ENCODE measurements around the gene SMAD7. TPM values are rescaled to one million over a fixed set of nuclear protein-coding genes. Genes with fewer than 3 reads are reported as not detected.

SMAD7 gene
- total RNA-seq, 1 donor from 2014 or later, result 6.9 TPM

DNA sequence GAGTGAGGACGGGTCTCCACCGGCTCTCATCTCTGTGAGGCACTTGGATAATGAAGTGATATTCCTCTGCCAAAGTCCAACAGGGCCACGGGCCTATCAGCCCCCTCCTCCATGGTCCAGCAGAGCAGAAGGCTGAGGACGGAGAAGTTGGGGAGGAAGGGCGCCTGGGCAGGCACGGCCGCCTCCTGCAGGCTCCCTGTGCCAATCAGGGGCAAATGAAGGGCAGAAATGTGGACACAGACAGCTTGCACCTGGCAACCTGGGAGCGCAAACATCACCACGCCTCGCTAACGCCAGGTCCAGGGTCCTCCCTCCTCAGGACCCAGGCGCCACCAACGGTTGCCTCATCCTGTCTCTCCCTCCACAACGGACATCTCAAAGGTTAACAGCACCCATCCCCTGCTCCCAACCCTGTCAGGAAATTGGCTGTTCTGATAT is 24.3 kb downstream of the SMAD7 start:
- no peak for ATAC-seq (ENCODE audit: low read depth)
- intact Hi-C loops (cut with micrococcal nuclease), result loop anchor here (10.0 kb wide), 1 partner anchor 248 kb away; no protein-coding TSS in a partner anchor
- peaks cover 89% of the 10 kb centered on the region for H3K4me1 Mint-ChIP-seq
- peaks cover 3% of the 10 kb centered on the region for H3K36me3 Mint-ChIP-seq (ENCODE audit: low read depth)
- H3K27me3 Mint-ChIP-seq, result no peaks in the 10 kb centered on the region
- POLR2A ChIA-PET, result interaction anchor here (0.5 kb wide), 1 partner anchor 28 kb away, joined by 6 read pairs; no protein-coding TSS in a partner anchor
- TF ChIP-seq, protein P1, sequence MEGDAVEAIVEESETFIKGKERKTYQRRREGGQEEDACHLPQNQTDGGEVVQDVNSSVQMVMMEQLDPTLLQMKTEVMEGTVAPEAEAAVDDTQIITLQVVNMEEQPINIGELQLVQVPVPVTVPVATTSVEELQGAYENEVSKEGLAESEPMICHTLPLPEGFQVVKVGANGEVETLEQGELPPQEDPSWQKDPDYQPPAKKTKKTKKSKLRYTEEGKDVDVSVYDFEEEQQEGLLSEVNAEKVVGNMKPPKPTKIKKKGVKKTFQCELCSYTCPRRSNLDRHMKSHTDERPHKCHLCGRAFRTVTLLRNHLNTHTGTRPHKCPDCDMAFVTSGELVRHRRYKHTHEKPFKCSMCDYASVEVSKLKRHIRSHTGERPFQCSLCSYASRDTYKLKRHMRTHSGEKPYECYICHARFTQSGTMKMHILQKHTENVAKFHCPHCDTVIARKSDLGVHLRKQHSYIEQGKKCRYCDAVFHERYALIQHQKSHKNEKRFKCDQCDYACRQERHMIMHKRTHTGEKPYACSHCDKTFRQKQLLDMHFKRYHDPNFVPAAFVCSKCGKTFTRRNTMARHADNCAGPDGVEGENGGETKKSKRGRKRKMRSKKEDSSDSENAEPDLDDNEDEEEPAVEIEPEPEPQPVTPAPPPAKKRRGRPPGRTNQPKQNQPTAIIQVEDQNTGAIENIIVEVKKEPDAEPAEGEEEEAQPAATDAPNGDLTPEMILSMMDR (IDR thresholded peaks at IDR 0.05), result no peak
- no peaks in the 10 kb centered on the region for H3K9me3 Mint-ChIP-seq
- CTCF ChIA-PET, result no interaction called here
- no peak overlapping the region for H3K27ac Mint-ChIP-seq
- H3K4me3 Mint-ChIP-seq, result no peak overlapping the region
- no peak for DNase-seq

DNA sequence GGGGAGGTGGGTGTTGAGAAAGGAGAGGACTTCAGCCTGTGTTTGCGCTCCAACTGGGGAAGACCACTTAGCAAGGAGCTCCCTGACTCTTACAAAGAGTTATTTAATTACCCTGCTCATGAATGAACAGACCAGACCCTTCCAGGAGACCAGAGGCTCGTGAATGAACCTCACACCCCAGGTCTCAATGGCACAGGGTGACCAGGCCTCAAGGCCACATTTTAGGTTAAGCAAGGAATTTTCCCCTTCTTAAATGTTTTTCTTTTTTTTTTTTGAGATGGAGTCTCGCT is 25.3 kb downstream of the SMAD7 start:
- intact Hi-C loops (cut with micrococcal nuclease), result loop anchor here (10.0 kb wide), 1 partner anchor 249 kb away; no protein-coding TSS in a partner anchor
- Mint-ChIP-seq H3K4me3 (no peak overlapping the region), H3K27me3 (no peaks in the 10 kb centered on the region), H3K4me1 (peaks cover 80% of the 10 kb centered on the region), H3K9me3 (no peaks in the 10 kb centered on the region), H3K27ac (no peak overlapping the region), H3K36me3 (ENCODE audit: low read depth) (peaks cover 13% of the 10 kb centered on the region)
- ATAC-seq (ENCODE audit: low read depth) (no peak), DNase-seq (no peak)
- ChIA-PET POLR2A (interaction anchor here (0.7 to 1.0 kb wide), 2 partner anchors 23 to 42 kb away, joined by 3 to 4 read pairs; no protein-coding TSS in a partner anchor), CTCF (no interaction called here)
- TF ChIP-seq, protein P1 (IDR thresholded peaks at IDR 0.05), result no peak

DNA sequence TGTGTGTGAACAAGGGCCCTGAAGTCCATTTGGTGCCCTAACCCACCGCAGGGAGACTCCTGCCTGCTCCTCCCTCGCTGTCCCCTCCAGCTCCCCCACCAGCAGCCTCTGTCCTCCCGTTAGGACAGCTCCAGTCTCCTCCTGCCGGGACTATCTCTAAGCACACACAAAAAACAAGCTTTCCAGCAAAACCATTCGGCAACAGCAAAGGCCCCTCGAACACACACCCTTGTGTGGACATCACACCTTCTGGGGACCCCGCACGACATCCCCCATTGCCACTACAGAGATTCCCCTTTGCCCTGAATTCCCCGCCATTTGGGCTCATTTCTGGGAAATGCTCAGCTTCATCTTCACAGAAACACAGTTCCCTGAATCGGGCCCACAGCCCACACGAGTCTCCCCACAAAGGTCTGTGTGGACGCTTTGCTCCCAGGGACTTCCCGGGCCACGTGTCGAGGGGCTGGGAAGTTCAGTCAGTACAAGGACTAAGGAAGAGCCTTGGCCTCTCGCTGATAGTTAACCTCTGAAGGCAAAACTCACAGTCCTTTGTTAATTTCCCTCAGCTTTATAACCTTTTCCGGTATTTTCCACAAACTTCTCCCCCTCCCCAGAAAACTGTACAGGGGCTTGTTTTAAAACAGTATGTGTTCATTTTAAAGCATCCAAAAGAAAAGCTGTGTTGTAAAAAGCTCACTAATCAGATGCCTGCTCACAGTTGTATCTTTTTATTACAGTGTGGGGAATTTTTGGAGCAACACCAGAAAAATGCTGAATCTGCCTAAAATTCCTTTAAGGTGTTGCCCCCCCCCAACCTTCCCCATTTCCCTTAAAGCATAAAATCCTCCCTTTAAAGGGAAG is 25.9 kb downstream of the SMAD7 start:
- intact Hi-C loops (cut with micrococcal nuclease), result loop anchor here (10.0 kb wide), 1 partner anchor 250 kb away; no protein-coding TSS in a partner anchor
- no peak for DNase-seq

DNA sequence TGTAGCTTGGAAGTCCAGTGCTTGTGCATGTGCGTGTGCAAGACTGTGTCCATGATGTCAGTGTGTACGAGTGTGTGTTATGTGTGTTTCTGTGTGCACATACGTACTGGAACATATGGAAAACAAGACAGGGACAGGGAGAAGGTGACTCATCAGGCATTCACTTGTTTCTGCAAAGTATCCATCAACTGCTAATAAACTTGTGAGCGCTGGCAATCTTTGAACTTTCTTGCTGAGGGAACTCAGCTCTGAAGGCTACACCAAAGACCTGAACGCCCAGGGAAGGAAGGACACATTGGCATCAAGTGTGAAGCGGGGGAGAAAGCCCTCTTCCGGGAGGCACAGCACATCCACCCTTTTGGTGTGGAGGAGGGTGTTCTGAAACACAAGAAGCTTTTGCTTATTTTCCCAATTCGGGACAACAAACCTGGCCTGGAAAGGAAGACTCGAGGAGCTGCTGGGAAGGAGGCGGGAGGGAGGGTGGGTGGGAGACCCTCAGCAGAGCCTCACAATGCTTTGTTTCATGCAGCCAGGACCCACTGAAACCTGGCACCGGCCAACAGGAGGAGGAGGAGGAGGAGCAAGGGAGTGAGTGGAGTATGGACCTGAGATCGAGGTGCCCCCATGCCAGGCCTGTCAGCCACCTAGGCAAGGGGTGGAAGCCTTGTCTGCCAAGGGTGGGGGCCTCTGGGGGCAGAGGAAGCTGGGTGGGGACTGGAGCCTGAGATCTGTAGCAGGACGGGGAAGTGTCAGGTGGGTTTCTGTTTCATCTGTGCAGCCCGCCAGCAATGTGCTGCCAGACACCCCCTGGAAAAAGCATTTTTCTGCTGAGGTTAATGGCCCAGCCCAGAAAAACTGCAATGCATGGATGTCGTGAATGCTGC is 26.8 kb downstream of the SMAD7 start:
- TF ChIP-seq, protein P1 (IDR thresholded peaks at IDR 0.05), result no peak
- Mint-ChIP-seq H3K36me3 (ENCODE audit: low read depth) (peaks cover 21% of the 10 kb centered on the region), H3K27ac (peak overlapping the region; percentile 9), H3K9me3 (no peaks in the 10 kb centered on the region), H3K4me3 (peak overlapping the region; percentile 63), H3K4me1 (peaks cover 68% of the 10 kb centered on the region), H3K27me3 (no peaks in the 10 kb centered on the region)
- ATAC-seq (ENCODE audit: low read depth) (no peak), DNase-seq (no peak)
- ChIA-PET CTCF (interaction anchor here (1.0 kb wide), 1 partner anchor 17 kb away, joined by 3 read pairs; no protein-coding TSS in a partner anchor), POLR2A (interaction anchor here (1.1 kb wide), 1 partner anchor 28 kb away, joined by 6 read pairs; no protein-coding TSS in a partner anchor)
- intact Hi-C loops (cut with micrococcal nuclease), result loop anchor here (10.0 kb wide), 1 partner anchor 251 kb away; no protein-coding TSS in a partner anchor

More for the DNA sequence above, 25.9 kb downstream of the SMAD7 start:
- no peaks in the 10 kb centered on the region for H3K27me3 Mint-ChIP-seq
- H3K36me3 Mint-ChIP-seq (ENCODE audit: low read depth), result peaks cover 18% of the 10 kb centered on the region
- TF ChIP-seq, protein P1 (IDR thresholded peaks at IDR 0.05), result no peak
- peak overlapping the region; percentile 29 for H3K4me3 Mint-ChIP-seq
- ChIA-PET CTCF (interaction anchor here (1.0 kb wide), 1 partner anchor 16 kb away, joined by 3 read pairs; no protein-coding TSS in a partner anchor), POLR2A (interaction anchor here (0.7 to 1.1 kb wide), 3 partner anchors 24 to 43 kb away, joined by 3 to 6 read pairs (median 4); no protein-coding TSS in a partner anchor)
- ATAC-seq (ENCODE audit: low read depth), result no peak
- H3K9me3 Mint-ChIP-seq, result no peaks in the 10 kb centered on the region
- H3K4me1 Mint-ChIP-seq, result peaks cover 74% of the 10 kb centered on the region
- no peak overlapping the region for H3K27ac Mint-ChIP-seq
